ENCODE data around the gene CADM1.

The CADM1 gene

GRCh38 chr11:115151010-115151409 lies 353.2 kb downstream of the CADM1 start:
- Histone ChIP-seq H3K4me1 (ENCODE audit: control insufficient read depth, insufficient read depth, low read length) (no peaks in the 10 kb centered on the region), H3K27me3 (ENCODE audit: control insufficient read depth, insufficient read depth, low read length) (no peaks in the 10 kb centered on the region), H3K4me3 (ENCODE audit: low read depth, low read length) (no peak overlapping the region), H3K9ac (ENCODE audit: low read depth, low read length) (no peak overlapping the region), H3K9me3 (ENCODE audit: control insufficient read depth, insufficient read depth, low read length) (no peaks in the 10 kb centered on the region), H3K36me3 (ENCODE audit: control insufficient read depth, insufficient read depth, low read length) (no peaks in the 10 kb centered on the region)

- no peak overlapping the region for H3K4me3 ChIP-seq (ENCODE audit: low read depth, low read length)
- no peaks in the 10 kb centered on the region for H3K36me3 ChIP-seq (ENCODE audit: control insufficient read depth, insufficient read depth, low read length)
- no peaks in the 10 kb centered on the region for H3K9me3 ChIP-seq (ENCODE audit: control insufficient read depth, insufficient read depth, low read length)
- no peaks in the 10 kb centered on the region for H3K4me1 ChIP-seq (ENCODE audit: control insufficient read depth, insufficient read depth, low read length)
- no peaks in the 10 kb centered on the region for H3K27me3 ChIP-seq (ENCODE audit: control insufficient read depth, insufficient read depth, low read length)
- H3K9ac ChIP-seq (ENCODE audit: low read depth, low read length): no peak overlapping the region
These were observed 355.5 kb downstream of the CADM1 start for GRCh38 chr11:115148691-115149090.

- Histone ChIP-seq H3K36me3 (ENCODE audit: control insufficient read depth, insufficient read depth, low read length) (no peaks in the 10 kb centered on the region), H3K4me1 (ENCODE audit: control insufficient read depth, insufficient read depth, low read length) (no peaks in the 10 kb centered on the region), H3K4me3 (ENCODE audit: low read depth, low read length) (no peak overlapping the region), H3K9me3 (ENCODE audit: control insufficient read depth, insufficient read depth, low read length) (no peaks in the 10 kb centered on the region), H3K27me3 (ENCODE audit: control insufficient read depth, insufficient read depth, low read length) (no peaks in the 10 kb centered on the region), H3K9ac (ENCODE audit: low read depth, low read length) (no peak overlapping the region)
These were observed 356.1 kb downstream of the CADM1 start for GRCh38 chr11:115148101-115148500.

- H3K4me3 ChIP-seq (ENCODE audit: low read depth, low read length): no peak overlapping the region
- H3K36me3 ChIP-seq (ENCODE audit: control insufficient read depth, insufficient read depth, low read length): no peaks in the 10 kb centered on the region
- no peaks in the 10 kb centered on the region for H3K4me1 ChIP-seq (ENCODE audit: control insufficient read depth, insufficient read depth, low read length)
- H3K9me3 ChIP-seq (ENCODE audit: control insufficient read depth, insufficient read depth, low read length): no peaks in the 10 kb centered on the region
- H3K27me3 ChIP-seq (ENCODE audit: control insufficient read depth, insufficient read depth, low read length): no peaks in the 10 kb centered on the region
- H3K9ac ChIP-seq (ENCODE audit: low read depth, low read length): no peak overlapping the region
These were observed 356.9 kb downstream of the CADM1 start for GRCh38 chr11:115147243-115147807.

GRCh38 chr11:115146425-115146824 lies 357.8 kb downstream of the CADM1 start:
- H3K4me1 ChIP-seq (ENCODE audit: control insufficient read depth, insufficient read depth, low read length): no peaks in the 10 kb centered on the region
- no peaks in the 10 kb centered on the region for H3K9me3 ChIP-seq (ENCODE audit: control insufficient read depth, insufficient read depth, low read length)
- no peak overlapping the region for H3K4me3 ChIP-seq (ENCODE audit: low read depth, low read length)
- H3K27me3 ChIP-seq (ENCODE audit: control insufficient read depth, insufficient read depth, low read length): no peaks in the 10 kb centered on the region
- H3K36me3 ChIP-seq (ENCODE audit: control insufficient read depth, insufficient read depth, low read length): no peaks in the 10 kb centered on the region
- H3K9ac ChIP-seq (ENCODE audit: low read depth, low read length): no peak overlapping the region

GRCh38 chr11:115145324-115145723 lies 358.9 kb downstream of the CADM1 start:
- no peak overlapping the region for H3K4me3 ChIP-seq (ENCODE audit: low read depth, low read length)
- H3K27me3 ChIP-seq (ENCODE audit: control insufficient read depth, insufficient read depth, low read length): no peaks in the 10 kb centered on the region
- H3K9ac ChIP-seq (ENCODE audit: low read depth, low read length): no peak overlapping the region
- no peaks in the 10 kb centered on the region for H3K4me1 ChIP-seq (ENCODE audit: control insufficient read depth, insufficient read depth, low read length)
- no peaks in the 10 kb centered on the region for H3K36me3 ChIP-seq (ENCODE audit: control insufficient read depth, insufficient read depth, low read length)
- H3K9me3 ChIP-seq (ENCODE audit: control insufficient read depth, insufficient read depth, low read length): no peaks in the 10 kb centered on the region

GRCh38 chr11:115144914-115145313 lies 359.3 kb downstream of the CADM1 start:
- no peaks in the 10 kb centered on the region for H3K27me3 ChIP-seq (ENCODE audit: control insufficient read depth, insufficient read depth, low read length)
- H3K9me3 ChIP-seq (ENCODE audit: control insufficient read depth, insufficient read depth, low read length): no peaks in the 10 kb centered on the region
- no peak overlapping the region for H3K9ac ChIP-seq (ENCODE audit: low read depth, low read length)
- H3K4me1 ChIP-seq (ENCODE audit: control insufficient read depth, insufficient read depth, low read length): no peaks in the 10 kb centered on the region
- no peaks in the 10 kb centered on the region for H3K36me3 ChIP-seq (ENCODE audit: control insufficient read depth, insufficient read depth, low read length)
- no peak overlapping the region for H3K4me3 ChIP-seq (ENCODE audit: low read depth, low read length)

- no peaks in the 10 kb centered on the region for H3K27me3 ChIP-seq (ENCODE audit: control insufficient read depth, insufficient read depth, low read length)
- H3K4me3 ChIP-seq (ENCODE audit: low read depth, low read length): no peak overlapping the region
- H3K9ac ChIP-seq (ENCODE audit: low read depth, low read length): no peak overlapping the region
- no peaks in the 10 kb centered on the region for H3K4me1 ChIP-seq (ENCODE audit: control insufficient read depth, insufficient read depth, low read length)
- no peaks in the 10 kb centered on the region for H3K36me3 ChIP-seq (ENCODE audit: control insufficient read depth, insufficient read depth, low read length)
- no peaks in the 10 kb centered on the region for H3K9me3 ChIP-seq (ENCODE audit: control insufficient read depth, insufficient read depth, low read length)
These were observed 360.2 kb downstream of the CADM1 start for GRCh38 chr11:115144014-115144413.

- Histone ChIP-seq H3K4me1 (ENCODE audit: control insufficient read depth, insufficient read depth, low read length) (no peaks in the 10 kb centered on the region), H3K9me3 (ENCODE audit: control insufficient read depth, insufficient read depth, low read length) (no peaks in the 10 kb centered on the region), H3K4me3 (ENCODE audit: low read depth, low read length) (no peak overlapping the region), H3K9ac (ENCODE audit: low read depth, low read length) (no peak overlapping the region), H3K27me3 (ENCODE audit: control insufficient read depth, insufficient read depth, low read length) (no peaks in the 10 kb centered on the region), H3K36me3 (ENCODE audit: control insufficient read depth, insufficient read depth, low read length) (no peaks in the 10 kb centered on the region)
These were observed 362.7 kb downstream of the CADM1 start for GRCh38 chr11:115141231-115142114.

GRCh38 chr11:115135936-115136335 lies 368.3 kb downstream of the CADM1 start:
- Histone ChIP-seq H3K4me1 (ENCODE audit: control insufficient read depth, insufficient read depth, low read length) (no peaks in the 10 kb centered on the region), H3K9me3 (ENCODE audit: control insufficient read depth, insufficient read depth, low read length) (no peaks in the 10 kb centered on the region), H3K27me3 (ENCODE audit: control insufficient read depth, insufficient read depth, low read length) (no peaks in the 10 kb centered on the region), H3K4me3 (ENCODE audit: low read depth, low read length) (no peak overlapping the region), H3K36me3 (ENCODE audit: control insufficient read depth, insufficient read depth, low read length) (no peaks in the 10 kb centered on the region), H3K9ac (ENCODE audit: low read depth, low read length) (no peak overlapping the region)

- H3K36me3 ChIP-seq (ENCODE audit: control insufficient read depth, insufficient read depth, low read length): no peaks in the 10 kb centered on the region
- no peak overlapping the region for H3K9ac ChIP-seq (ENCODE audit: low read depth, low read length)
- H3K4me3 ChIP-seq (ENCODE audit: low read depth, low read length): no peak overlapping the region
- no peaks in the 10 kb centered on the region for H3K27me3 ChIP-seq (ENCODE audit: control insufficient read depth, insufficient read depth, low read length)
- no peaks in the 10 kb centered on the region for H3K4me1 ChIP-seq (ENCODE audit: control insufficient read depth, insufficient read depth, low read length)
- H3K9me3 ChIP-seq (ENCODE audit: control insufficient read depth, insufficient read depth, low read length): no peaks in the 10 kb centered on the region
These were observed 369.3 kb downstream of the CADM1 start for GRCh38 chr11:115134926-115135325.
